GM21786 (cell line): ENCODE data around the gene IMMT.

ENCODE experiments used
- ATAC-seq: cut with Tn5 transposase; IDR thresholded peaks from one replicate; pipeline ENCODE4 v1.9.1; 2021; ENCODE audit not compliant: unreplicated experiment

The IMMT gene

DNA sequence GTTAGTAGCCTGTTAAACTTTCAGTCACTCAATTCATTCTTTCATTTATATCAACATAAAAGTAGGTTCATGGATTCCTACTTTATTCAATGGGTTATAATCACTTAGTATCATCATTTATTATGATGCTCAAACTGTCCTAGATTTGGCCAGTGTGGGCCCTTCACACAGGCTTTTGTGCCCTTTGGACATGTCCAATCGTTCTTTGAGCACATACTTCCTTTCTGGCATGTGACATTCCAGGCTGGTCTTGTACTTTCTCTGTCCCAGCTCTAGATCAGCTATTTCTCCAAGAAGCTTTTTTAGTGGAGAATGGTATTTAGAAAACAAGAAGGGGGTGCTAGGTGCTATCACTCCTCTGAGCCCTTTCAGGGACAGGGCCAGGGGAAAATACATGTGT lies 101.0 kb downstream of the IMMT start:
- ATAC-seq = no peak
